Measurements from ENCODE around the gene SPTAN1.

GRCh38 chr9:128642675-128643245, 90.4 kb downstream of the SPTAN1 start:
- TF ChIP-seq, protein P1, sequence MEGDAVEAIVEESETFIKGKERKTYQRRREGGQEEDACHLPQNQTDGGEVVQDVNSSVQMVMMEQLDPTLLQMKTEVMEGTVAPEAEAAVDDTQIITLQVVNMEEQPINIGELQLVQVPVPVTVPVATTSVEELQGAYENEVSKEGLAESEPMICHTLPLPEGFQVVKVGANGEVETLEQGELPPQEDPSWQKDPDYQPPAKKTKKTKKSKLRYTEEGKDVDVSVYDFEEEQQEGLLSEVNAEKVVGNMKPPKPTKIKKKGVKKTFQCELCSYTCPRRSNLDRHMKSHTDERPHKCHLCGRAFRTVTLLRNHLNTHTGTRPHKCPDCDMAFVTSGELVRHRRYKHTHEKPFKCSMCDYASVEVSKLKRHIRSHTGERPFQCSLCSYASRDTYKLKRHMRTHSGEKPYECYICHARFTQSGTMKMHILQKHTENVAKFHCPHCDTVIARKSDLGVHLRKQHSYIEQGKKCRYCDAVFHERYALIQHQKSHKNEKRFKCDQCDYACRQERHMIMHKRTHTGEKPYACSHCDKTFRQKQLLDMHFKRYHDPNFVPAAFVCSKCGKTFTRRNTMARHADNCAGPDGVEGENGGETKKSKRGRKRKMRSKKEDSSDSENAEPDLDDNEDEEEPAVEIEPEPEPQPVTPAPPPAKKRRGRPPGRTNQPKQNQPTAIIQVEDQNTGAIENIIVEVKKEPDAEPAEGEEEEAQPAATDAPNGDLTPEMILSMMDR (IDR thresholded peaks at IDR 0.05), result no peak
- TF ChIP-seq POLR2A (IDR thresholded peaks at IDR 0.05), result no peak
